GM03348 (cell line): Measurements from ENCODE around the gene MAP2.

Experiments used
- DNase-seq: peaks from one replicate; pipeline ENCODE4 v3.0.0; 2012; ENCODE audit warnings: low spot score

Gene MAP2

DNA sequence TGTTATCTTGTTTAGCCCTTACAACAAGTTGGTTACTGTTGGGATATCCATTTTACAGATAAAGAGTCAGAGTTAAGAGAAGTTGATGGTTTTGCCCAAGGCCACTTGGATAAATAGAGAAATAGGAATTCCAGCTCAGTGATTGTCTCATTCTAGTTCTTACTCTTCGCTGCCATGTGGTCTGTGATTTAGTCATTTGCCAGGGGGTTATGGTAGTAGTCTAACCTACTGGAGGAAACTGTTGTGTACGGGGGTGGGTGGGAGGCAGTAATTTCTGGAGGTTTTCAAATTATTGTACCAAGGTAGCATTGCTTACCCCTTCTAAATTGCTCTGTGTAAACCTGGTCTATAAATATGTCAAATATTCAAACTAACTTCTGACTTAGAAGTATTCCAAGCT lies 110.4 kb downstream of the MAP2 start:
- no peak for DNase-seq

GRCh38 chr2:209536363-209536762 lies 112.5 kb downstream of the MAP2 start:
- DNase-seq: no peak

DNA sequence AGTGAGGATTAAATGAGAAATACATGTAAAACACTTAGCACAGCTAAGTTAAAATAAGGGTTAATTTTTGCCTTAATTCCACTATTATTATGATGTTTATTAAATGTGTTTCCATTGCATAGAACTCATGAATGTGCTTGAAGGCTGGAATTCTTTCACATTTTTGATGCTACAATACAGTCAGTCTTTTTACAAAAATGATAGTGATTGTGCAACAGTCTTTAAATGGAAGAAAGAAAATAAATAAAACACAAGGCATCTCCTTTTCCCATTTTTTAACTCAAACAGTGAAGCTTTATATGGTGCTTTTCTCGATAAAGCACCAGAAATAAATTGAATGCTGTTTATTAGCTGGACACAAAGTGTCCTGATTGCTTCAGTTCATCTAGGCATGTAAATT lies 123.9 kb downstream of the MAP2 start:
- DNase-seq: no peak

DNA sequence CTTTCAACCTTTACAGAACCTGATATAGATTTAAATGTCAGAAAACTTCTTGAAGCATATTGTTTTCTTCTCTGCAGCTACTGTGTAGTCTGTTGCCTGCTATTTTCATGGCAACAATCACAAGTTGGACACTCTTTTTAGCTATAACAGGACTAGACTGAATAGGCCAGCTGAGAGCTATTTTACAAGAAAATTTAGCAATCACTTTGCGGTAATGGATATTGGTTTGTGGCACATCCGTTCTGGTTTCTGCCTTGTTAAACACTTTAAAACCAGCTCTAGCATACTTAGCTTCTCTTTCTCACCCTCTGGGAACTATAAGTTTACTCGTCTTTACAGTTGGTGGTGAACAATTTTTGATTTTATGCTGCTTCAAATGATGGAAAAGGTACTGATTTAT lies 125.7 kb downstream of the MAP2 start:
- no peak for DNase-seq

DNA sequence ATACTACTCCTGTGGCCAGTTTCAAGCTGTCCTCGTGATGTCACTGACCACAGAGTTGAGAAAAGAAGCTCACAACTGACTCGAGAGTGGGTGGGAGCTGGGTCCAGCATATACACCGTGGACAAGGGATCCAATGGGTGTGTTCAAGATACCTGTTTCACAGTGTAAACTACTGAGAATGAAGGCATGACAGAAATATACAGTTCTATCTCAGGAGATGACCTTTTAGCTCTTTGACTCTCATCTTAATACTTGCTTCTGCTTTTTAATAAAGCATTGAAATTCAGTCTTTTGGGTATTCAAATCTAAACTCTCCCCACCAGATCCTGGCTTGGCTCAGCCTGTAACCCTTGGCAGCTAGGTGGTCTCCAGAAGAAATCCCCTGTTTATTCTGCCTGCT lies 130.1 kb downstream of the MAP2 start:
- no peak for DNase-seq

DNA sequence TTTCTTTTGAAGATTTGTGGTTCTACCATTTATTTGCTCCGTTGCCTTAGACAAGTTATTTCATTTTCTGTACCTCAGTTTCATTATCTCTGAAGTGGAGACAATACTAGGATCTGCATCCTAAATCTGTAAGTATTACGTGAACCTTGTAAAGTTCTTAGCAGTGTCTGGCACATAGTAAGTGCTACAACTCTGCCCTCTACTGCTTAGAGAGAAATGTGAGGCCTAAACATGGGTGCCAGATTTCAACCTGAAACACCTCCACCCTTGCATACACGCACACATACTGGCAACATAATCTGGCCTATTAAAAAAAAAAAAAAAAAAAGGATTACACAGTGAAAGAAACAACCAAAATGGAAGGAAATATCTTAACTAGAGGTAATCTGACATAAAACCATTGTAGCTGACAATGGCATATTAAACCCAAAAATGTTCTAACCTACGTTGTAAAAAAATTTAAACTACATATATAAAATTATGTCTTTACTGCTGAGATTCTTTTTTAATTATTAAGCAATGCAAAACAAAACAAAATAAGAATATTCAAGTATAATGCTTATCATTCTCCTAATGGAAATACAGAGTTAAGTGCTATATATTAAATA lies 132.6 kb downstream of the MAP2 start:
- peak; percentile 58 for DNase-seq

- no peak for DNase-seq
These were observed 137.1 kb downstream of the MAP2 start for GRCh38 chr2:209560911-209561310.

DNA sequence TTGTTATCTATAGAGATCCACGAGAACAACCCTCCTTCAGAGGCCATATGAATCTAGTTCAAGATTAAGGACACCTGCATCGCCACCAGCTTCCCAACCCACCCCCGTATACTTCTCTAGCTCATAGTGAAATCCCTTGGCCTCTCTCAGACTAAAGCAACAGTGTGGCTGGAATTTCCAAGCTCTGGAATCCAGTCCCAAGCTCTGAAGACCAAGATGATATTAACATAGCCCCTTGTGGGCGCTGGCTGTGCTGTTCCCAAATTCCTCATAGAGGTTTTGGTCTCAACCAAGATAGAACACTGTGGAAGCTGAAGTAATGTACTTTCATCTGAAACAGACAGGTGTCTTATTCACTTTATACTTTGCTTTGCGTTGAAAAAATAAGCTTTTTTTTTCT lies 139.6 kb downstream of the MAP2 start:
- DNase-seq: no peak

DNA sequence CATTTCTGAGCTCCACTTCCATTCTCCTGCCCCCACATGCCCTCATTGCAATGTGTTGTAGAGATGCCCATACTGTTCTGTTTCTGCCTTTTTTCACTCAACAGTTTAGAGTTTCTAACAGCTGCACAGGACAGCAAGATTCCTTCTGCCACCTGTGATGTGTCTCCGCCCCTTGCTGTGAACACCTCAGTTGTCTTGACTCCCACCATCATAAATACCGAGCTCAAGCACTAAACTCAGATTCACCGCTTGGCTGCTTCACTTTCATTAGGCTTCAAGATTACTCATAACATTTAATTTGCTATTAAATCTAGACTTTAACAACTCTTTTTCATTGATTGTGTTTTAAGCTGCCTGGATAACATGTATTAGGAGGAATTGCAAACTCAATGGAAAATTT lies 141.0 kb downstream of the MAP2 start:
- DNase-seq: no peak

DNA sequence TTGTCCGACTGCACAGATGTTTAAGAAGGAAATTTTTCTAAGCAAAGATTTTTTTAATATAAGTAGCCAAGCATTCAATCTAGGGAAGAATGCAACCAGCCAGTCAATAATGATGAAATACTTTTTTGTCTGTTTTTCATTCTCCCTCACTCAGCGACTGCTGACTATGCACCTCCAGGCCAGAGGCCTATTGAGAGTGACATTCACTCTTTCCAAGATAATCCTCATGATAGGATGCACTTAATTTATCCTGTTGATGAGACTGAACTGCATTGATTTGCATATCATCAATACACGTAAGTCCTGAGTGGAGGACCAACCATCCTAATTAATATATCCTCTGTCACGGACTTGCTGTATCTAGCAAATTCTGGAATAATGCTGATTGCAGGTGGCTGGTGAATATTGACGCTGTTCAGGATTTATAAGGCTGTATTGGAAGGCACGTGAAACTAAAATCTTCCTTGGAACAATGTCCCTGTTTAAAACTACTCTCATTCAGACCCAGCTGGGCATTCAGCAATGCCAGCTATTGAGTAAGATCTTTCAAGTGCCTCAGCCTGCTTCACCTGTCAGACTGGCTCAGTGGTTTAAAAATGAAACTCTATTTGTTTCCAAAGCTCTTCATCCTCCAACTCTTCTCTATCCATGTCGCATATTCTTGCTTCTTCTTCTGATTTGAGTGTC lies 142.2 kb downstream of the MAP2 start:
- no peak for DNase-seq

- no peak for DNase-seq
These were observed 146.3 kb downstream of the MAP2 start for GRCh38 chr2:209570194-209570593.

DNA sequence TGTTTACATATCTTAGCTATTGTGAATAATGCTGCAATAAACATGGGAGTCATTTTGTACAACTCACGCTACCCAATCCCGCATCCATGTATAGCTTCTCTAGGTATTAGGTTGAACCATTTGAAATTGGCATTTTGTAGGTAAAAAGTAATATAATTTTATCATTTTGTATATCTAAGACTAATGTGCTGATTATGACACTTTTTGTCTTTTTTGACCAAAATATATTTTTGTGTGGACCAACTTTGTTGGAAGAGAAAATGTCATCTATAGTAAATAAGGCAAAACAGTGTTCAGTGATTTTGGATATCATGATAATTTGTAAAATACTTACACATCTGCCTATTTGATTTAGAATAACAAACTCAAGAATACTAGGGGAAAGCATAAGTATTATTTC lies 150.7 kb downstream of the MAP2 start:
- no peak for DNase-seq

GRCh38 chr2:209577376-209578357 lies 153.8 kb downstream of the MAP2 start:
- DNase-seq: peak; percentile 21

GRCh38 chr2:209578394-209579001 lies 154.7 kb downstream of the MAP2 start:
- no peak for DNase-seq

GRCh38 chr2:209579230-209579749 lies 155.4 kb downstream of the MAP2 start:
- peak; percentile 16 for DNase-seq

DNA sequence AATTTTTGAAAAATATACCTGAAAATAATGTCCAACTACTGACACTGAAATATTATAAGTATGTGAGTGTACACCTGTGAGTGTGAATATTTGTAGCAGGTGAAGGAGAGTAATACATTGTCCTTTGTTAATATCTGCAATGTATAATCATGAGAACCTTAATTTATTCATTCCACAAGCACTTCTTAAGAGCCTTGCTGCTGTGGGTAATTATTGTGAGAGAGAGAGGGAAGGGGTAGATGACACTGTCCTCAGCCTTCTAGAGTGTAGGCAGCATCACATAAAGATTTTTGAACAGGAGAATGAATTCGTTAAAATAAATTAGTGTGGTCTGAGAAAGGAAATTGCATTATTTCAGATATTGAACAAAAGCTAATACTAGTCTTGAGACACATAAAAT lies 157.2 kb downstream of the MAP2 start:
- no peak for DNase-seq

DNA sequence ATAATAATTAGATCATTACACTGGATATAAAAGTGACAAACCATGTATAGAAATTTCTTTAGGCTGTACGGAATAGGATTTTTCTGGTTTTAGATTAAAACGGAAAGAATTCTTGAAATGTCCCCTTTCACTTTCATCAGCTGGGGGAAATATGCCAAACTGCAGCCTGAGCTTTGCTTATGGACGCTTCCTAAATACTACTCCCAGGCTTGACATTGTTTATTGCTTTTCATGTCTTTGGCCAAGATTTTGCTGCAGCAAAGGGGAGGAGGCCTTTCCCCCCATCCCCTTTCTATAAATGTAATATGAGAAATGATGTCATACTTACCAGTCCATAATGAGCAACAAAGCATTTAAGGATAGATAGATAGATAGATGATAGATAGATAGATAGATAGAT lies 158.4 kb downstream of the MAP2 start:
- no peak for DNase-seq

- no peak for DNase-seq
These were observed 160.6 kb downstream of the MAP2 start for GRCh38 chr2:209584472-209584871.

- no peak for DNase-seq
These were observed 161.1 kb downstream of the MAP2 start for GRCh38 chr2:209584915-209585314.

GRCh38 chr2:209591021-209591420 lies 167.2 kb downstream of the MAP2 start:
- DNase-seq: no peak

DNA sequence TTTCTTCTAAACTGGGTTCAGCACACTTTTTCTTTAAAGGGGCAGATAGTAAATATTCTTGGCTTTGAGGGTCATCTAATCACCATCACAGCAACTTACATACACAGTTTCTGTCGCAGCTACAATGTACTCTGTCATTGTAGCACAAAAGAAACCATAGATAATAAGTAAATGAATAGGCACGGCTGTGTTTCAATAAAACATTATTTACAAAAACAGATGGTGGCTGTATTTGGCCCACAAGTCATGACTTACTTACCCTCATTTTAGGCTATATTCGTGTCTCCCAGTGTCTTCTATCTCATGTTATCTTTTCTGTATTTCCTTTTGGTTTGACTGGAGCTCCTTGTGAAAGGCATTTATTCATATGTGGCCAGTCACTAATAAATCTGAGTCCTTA lies 168.3 kb downstream of the MAP2 start:
- DNase-seq: no peak

DNA sequence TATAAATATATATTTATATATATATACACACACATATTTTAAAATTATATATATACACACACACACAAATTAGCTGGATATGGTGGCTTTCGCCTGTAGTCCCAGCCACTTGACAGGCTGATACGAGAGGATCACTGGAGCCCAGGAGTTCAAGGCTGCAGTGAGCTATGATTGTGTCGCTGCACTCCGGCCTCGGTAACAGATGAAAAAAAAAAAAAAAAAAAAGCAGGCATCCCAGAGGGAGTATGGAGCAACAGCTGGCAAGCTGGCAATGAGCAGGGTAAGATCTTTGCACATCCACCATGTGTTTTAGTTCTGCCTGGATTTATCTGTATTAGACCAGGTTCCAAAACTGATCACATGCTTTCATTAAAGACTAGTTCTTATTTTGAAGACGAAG lies 170.1 kb downstream of the MAP2 start:
- no peak for DNase-seq
